PC-3 (cell line): ENCODE data around the gene ADGRV1. TPM values are rescaled to one million over a fixed set of nuclear protein-coding genes. Genes with fewer than 3 reads are reported as not detected.

Experiments used
- ATAC-seq: fragments of 200-7000 bp; cut with Tn5 transposase; 2 replicates; pipeline ENCODE4 v1.9.1; 2020; ENCODE audit warnings: mild to moderate bottlenecking, moderate library complexity
- BruUV-seq: library from RNA; stranded (reverse); fragments of 400-500 nt; replicated peaks from 2 replicates; lab custom pipeline; 2021; lab: Mats Ljungman, UMichigan
- CTCF ChIA-PET: fragments of 300-600 bp; sonication (Branson Sonifier 250); formaldehyde crosslinking; loops from one replicate; lab custom pipeline; 2022; ENCODE audit warnings: antibody characterized with exemption; lab: Charles Lee
- POLR2A ChIA-PET: fragments of 300-600 bp; sonication (Branson Sonifier 250); formaldehyde crosslinking; loops from one replicate; lab custom pipeline; 2022; ENCODE audit warnings: antibody characterized with exemption; ENCODE audit not compliant: unreplicated experiment; lab: Charles Lee
- DNase-seq: peaks from one replicate; pipeline ENCODE4 v3.0.0-alpha.2; 2015
- H2AFZ ChIP-seq: fragments of 300-600 bp; sonication (generic); 2 replicates; pipeline ENCODE4 v1.6.0; 2016; ENCODE audit warnings: antibody characterized with exemption, low read length
- H3F3A ChIP-seq: fragments of 300-600 bp; sonication (generic); one replicate; pipeline ENCODE4 v1.6.0; 2017; ENCODE audit warnings: antibody characterized with exemption, low read length, control low read depth, mild to moderate bottlenecking; ENCODE audit not compliant: unreplicated experiment
- H3K27ac ChIP-seq: fragments of 300-600 bp; sonication (generic); 2 replicates; pipeline ENCODE4 v1.5.1; 2016; ENCODE audit warnings: mild to moderate bottlenecking, low read length
- H3K27me3 ChIP-seq: fragments of 300-600 bp; sonication (generic); 2 replicates; pipeline ENCODE4 v1.6.1; 2016; ENCODE audit warnings: low read length, mixed read lengths
- H3K36me3 ChIP-seq: fragments of 300-600 bp; sonication (generic); 2 replicates; pipeline ENCODE4 v1.6.1; 2016; ENCODE audit warnings: low read depth, mixed run types, low read length, mixed read lengths
- H3K4me1 ChIP-seq: fragments of 300-600 bp; sonication (generic); 2 replicates; pipeline ENCODE4 v1.5.1; 2016; ENCODE audit warnings: low read length; ENCODE audit not compliant: insufficient read depth
- H3K4me2 ChIP-seq: fragments of 300-600 bp; sonication (generic); 2 replicates; pipeline ENCODE4 v1.6.0; 2016; ENCODE audit warnings: low read length
- H3K4me3 ChIP-seq: fragments of 300-600 bp; sonication (generic); 2 replicates; pipeline ENCODE4 v1.5.1; 2016; ENCODE audit warnings: mild to moderate bottlenecking, low read length, mixed read lengths
- H3K79me2 ChIP-seq: fragments of 300-600 bp; sonication (generic); 2 replicates; pipeline ENCODE4 v1.6.1; 2017; ENCODE audit warnings: low read length, mixed read lengths
- H3K9ac ChIP-seq: fragments of 300-600 bp; sonication (generic); 2 replicates; pipeline ENCODE4 v1.6.0; 2016; ENCODE audit warnings: mild to moderate bottlenecking, low read length
- H3K9me2 ChIP-seq: fragments of 300-600 bp; sonication (generic); replicated peaks from 2 replicates; pipeline ENCODE4 v1.6.1; 2016; ENCODE audit warnings: mixed run types, low read length, mixed read lengths
- H3K9me3 ChIP-seq: fragments of 300-600 bp; sonication (generic); 2 replicates; pipeline ENCODE4 v1.6.1; 2016; ENCODE audit warnings: low read length, mixed read lengths
- H4K20me1 ChIP-seq: fragments of 300-600 bp; sonication (generic); 2 replicates; pipeline ENCODE4 v1.6.1; 2016; ENCODE audit warnings: low read length, mixed read lengths
- CTCF ChIP-seq: fragments of 300-600 bp; sonication (generic); conservative IDR thresholded peaks from 2 replicates; pipeline ENCODE4 v1.5.1; 2017; ENCODE audit warnings: antibody characterized with exemption, low read depth, mild to moderate bottlenecking, low read length
- EZH2 ChIP-seq: fragments of 300-600 bp; sonication (generic); IDR thresholded peaks from one replicate; pipeline ENCODE4 v1.6.1; 2017; ENCODE audit warnings: antibody characterized with exemption, mild to moderate bottlenecking, low read length; ENCODE audit not compliant: unreplicated experiment
- EZH2phosphoT487 ChIP-seq: fragments of 300-600 bp; sonication (generic); IDR thresholded peaks from 2 replicates; pipeline ENCODE4 v1.6.1; 2018; ENCODE audit warnings: mild to moderate bottlenecking, antibody characterized with exemption, low read length, borderline replicate concordance
- intact Hi-C: fragments of 100-400 bp; cut with micrococcal nuclease; formaldehyde crosslinking; loops from 2 replicates; pipeline ENCODE4 v1.9.0; 2023
- total RNA-seq: library from RNA; depleted of rRNA; stranded (reverse); fragments of >200 nt; gene quantifications from 2 replicates; pipeline ENCODE4 v1.2.3, GENCODE V29; 2014

Gene ADGRV1
- total RNA-seq, 1 experiment from 2014 or later, result 22.7 TPM

- Histone ChIP-seq H3K27me3 (no peaks in the 10 kb centered on the region), H3K79me2 (no peaks in the 10 kb centered on the region), H3K9me3 (no peaks in the 10 kb centered on the region), H3F3A (no peaks in the 10 kb centered on the region), H3K36me3 (no peaks in the 10 kb centered on the region), H3K9me2 (no peaks in the 10 kb centered on the region), H4K20me1 (no peaks in the 10 kb centered on the region), H3K4me3 (no peak overlapping the region), H3K27ac (no peak overlapping the region), H2AFZ (no peak overlapping the region), H3K4me1 (no peaks in the 10 kb centered on the region), H3K9ac (no peak overlapping the region), H3K4me2 (no peak overlapping the region)
- DNase-seq (no peak), ATAC-seq (no peak)
- ChIA-PET POLR2A (no interaction called here), CTCF (no interaction called here)
- no TSS peak for BruUV-seq
- intact Hi-C loops, result no loop called here
- TF ChIP-seq CTCF (no peak), EZH2phosphoT487 (no peak), EZH2 (no peak)
Measured at GRCh38 chr5:90700299-90700698, 141.7 kb downstream of the ADGRV1 start.

GRCh38 chr5:90703932-90704331, 145.3 kb downstream of the ADGRV1 start:
- no peak for TF ChIP-seq CTCF
- TF ChIP-seq EZH2phosphoT487, result no peak
- no peak for TF ChIP-seq EZH2
- H3K4me1 ChIP-seq, result no peaks in the 10 kb centered on the region
- ChIA-PET POLR2A (no interaction called here), CTCF (no interaction called here)
- no peak for ATAC-seq
- H3K79me2 ChIP-seq, result no peaks in the 10 kb centered on the region
- no peaks in the 10 kb centered on the region for H4K20me1 ChIP-seq
- no peaks in the 10 kb centered on the region for H3K9me3 ChIP-seq
- intact Hi-C loops, result no loop called here
- no peaks in the 10 kb centered on the region for H3K9me2 ChIP-seq
- no peak overlapping the region for H3K4me3 ChIP-seq
- H3K4me2 ChIP-seq, result no peak overlapping the region
- no peak overlapping the region for H3K27ac ChIP-seq
- DNase-seq, result no peak
- BruUV-seq, result no TSS peak
- H2AFZ ChIP-seq, result no peak overlapping the region
- H3K9ac ChIP-seq, result no peak overlapping the region
- H3K27me3 ChIP-seq, result no peaks in the 10 kb centered on the region
- H3K36me3 ChIP-seq, result no peaks in the 10 kb centered on the region
- no peaks in the 10 kb centered on the region for H3F3A ChIP-seq

- intact Hi-C loops, result no loop called here
Measured at GRCh38 chr5:90707698-90708097, 149.1 kb downstream of the ADGRV1 start.

More at GRCh38 chr5:90707698-90708097, 149.1 kb downstream of the ADGRV1 start:
- Histone ChIP-seq H3K9me2 (no peaks in the 10 kb centered on the region), H3F3A (no peaks in the 10 kb centered on the region), H3K4me3 (no peak overlapping the region), H2AFZ (no peak overlapping the region), H3K27me3 (no peaks in the 10 kb centered on the region), H3K79me2 (no peaks in the 10 kb centered on the region), H3K9me3 (no peaks in the 10 kb centered on the region), H4K20me1 (no peaks in the 10 kb centered on the region), H3K4me1 (no peaks in the 10 kb centered on the region), H3K4me2 (no peak overlapping the region), H3K36me3 (no peaks in the 10 kb centered on the region), H3K27ac (no peak overlapping the region), H3K9ac (no peak overlapping the region)
- CTCF ChIA-PET, result no interaction called here
- TF ChIP-seq EZH2 (no peak), CTCF (no peak), EZH2phosphoT487 (no peak)
- DNase-seq (no peak), ATAC-seq (no peak)
- POLR2A ChIA-PET, result no interaction called here
- no TSS peak for BruUV-seq
